Spleen (tissue), 7 donors: Measurements from ENCODE around the gene MEX3C.

ENCODE experiments used
- CTCF ChIP-seq, 11 experiments: fragments of 200-600 bp in 7 of 11; fragments of 450-650 bp in 4 of 11; sonication (generic) in 4 of 11; IDR thresholded peaks in 8 of 11; conservative IDR thresholded peaks in 3 of 11; 1 replicate in 7 of 11; 2 replicates in 4 of 11; pipeline versions ENCODE4 v1.4.0 to v1.8.0; 2016 to 2021; ENCODE audit warnings: antibody characterized with exemption in 11 of 11, inconsistent platforms in 4 of 11, mild to moderate bottlenecking in 1 of 11
- POLR2A ChIP-seq, 3 donors: fragments of 450-650 bp; IDR thresholded peaks; one replicate each; pipeline ENCODE4 v1.5.1; 2017; ENCODE audit warnings: antibody characterized with exemption in 3 of 3, mild to moderate bottlenecking in 1 of 3
- donor health status: DM: no; HTN: no; CAD: no; lungs with moderate emphysema.
- donor health status: DM: no; HTN: no; CAD: no.
- donor health status: DM: no; HTN: no; CAD: no.

GRCh38 chr18:51164342-51164741 lies 33.1 kb downstream of the MEX3C start:
- TF ChIP-seq CTCF (IDR thresholded peaks at IDR 0.05 in 8 of 11, conservative IDR thresholded peaks at IDR 0.05 in 3 of 11) (no peak), POLR2A (IDR thresholded peaks at IDR 0.05) (no peak)
